Hematopoietic multipotent progenitor cell (in vitro differentiated cells): ENCODE results near the gene CABCOCO1. TPM values are rescaled to one million over a fixed set of nuclear protein-coding genes. Genes with fewer than 3 reads are reported as not detected.
A peak's percentile ranks its signal among the peaks of the same experiment; 100 is the strongest.
"Not testable (repeated sequence)": the region's sequence is repeated elsewhere in the genome, so short reads cannot be mapped to it uniquely, and the experiment has no call there.

Source experiments
- DNase-seq, 3 donors: peaks; one replicate each; pipeline ENCODE4 v3.0.0-alpha.2; 2011 to 2015; ENCODE audit warnings: low read depth in 2 of 3, low spot score in 2 of 3
- total RNA-seq: library from RNA; depleted of rRNA; stranded (reverse); fragments of >200 nt; gene quantifications from one replicate; pipeline ENCODE4 v1.2.3, GENCODE V29; 2012

The CABCOCO1 gene
- total RNA-seq, 1 donor, result not detected

DNA sequence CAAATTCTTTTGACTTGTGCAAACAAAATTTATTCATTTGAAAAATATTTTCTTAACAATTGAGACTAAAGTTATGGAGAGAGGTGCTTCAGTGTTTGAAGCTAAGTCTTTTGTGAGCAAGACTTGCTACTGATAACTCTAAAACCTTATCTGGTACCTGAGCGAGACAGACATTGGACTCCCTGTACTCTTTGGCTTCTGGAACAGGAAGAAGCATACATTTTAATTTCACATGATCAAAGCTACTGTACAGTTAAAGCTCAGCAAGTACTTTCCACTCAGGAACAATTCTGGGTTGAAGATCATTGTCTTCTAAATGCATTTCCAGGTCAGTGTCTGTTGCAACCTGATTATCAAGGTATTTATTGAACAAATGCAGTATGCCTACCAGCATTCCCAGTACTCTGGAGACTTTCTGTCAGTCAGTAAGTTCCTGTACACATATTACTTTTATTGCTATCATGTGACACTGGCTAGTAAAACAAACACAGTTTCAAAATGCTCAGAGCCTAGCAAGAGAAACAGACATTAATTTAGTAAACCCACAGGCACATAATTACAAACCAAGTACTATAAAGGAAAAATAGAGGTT, 42.4 kb downstream of the CABCOCO1 start:
- no peak for DNase-seq

DNA sequence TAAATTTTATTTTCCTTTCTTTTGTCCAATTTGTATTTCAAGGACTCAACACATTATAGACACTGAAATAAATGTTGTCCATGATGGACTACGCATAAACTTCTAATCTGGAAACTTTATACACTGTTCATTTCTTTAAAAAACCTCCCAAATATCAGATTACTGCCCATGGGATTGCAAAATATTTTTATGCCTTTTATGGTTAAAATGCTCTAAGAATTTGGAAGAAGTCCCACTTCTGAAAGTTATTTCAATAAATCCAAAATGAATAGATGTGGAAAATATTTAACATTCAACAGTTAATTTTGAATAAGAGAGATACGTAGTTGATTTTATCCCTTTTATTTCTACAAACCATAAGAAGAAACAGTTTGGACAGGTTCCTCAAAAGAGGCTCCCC, 46.1 kb downstream of the CABCOCO1 start:
- DNase-seq, result no peak

DNA sequence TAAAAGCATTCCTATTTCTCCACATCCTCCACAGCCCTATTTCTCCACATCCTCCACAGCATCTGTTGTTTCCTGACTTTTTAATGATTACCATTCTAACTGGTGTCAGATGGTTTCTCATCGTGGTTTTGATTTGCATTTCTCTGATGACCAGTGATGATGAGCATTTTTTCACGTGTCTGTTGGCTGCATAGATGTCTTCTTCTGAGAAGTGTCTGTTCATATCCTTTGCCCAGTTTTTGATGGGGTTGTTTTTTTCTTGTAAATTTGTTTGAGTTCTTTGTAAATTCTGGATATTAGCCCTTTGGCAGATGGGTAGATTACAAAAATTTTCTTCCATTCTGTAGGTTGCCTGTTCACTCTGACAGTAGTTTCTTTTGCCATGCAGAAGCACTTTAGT, 49.4 kb downstream of the CABCOCO1 start:
- not testable (repeated sequence) for DNase-seq

DNA sequence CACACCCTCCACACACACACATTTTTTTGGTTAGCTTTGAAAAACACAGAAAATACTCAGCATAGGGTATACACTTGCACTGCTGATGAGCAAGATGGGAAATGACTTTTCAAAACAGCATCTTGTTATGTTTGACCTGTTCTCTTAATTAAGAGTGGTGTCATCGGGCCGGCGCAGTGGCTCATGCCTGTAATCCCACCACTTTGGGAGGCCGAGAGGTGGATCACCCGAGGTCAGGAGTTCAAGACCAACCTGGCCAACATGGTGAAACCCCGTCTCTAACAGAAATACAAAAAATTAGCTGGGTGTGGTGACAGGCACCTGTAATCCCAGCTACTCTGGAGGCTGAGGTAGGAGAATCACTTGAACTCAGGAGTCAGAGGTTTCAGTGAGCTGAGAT, 56.7 kb downstream of the CABCOCO1 start:
- DNase-seq, result not testable (repeated sequence)

DNA sequence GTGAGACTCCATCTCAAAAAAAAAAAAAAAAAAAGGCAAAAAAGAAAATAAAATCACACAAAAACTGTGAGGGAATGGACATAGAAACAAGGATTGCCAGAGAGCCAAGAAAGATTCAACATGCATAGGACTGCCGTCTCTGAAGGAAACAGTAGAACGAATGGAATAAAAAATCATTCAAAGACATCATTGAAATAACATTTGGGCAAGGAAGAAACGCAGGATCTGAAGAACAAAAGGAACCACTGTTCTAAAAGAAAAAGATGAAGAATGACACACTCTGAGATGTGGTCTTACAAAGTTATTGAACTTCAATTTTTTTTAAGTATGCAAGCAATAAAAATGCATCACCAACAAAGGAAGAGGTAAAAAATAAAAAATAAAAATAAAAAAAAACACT, 57.2 kb downstream of the CABCOCO1 start:
- no peak for DNase-seq

DNA sequence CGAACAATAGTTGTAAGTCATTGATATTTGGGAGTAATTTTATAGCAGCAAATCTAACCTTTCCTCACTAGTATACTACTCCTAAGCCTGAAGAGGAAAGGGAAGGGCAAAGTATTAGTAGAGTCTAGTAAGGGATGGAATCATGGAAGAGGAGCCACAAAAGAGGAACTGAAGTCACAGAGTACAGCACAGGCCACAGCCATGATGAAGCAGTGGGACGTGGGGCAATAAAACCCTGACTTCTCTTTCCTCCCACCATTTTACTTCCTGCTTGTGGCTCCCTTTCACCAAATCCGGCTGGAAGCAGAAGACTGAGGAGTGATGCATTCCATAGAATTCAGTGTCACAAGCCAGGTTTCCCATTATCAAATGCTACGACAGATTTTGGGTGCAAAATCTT, 58.7 kb downstream of the CABCOCO1 start:
- DNase-seq, result no peak

DNA sequence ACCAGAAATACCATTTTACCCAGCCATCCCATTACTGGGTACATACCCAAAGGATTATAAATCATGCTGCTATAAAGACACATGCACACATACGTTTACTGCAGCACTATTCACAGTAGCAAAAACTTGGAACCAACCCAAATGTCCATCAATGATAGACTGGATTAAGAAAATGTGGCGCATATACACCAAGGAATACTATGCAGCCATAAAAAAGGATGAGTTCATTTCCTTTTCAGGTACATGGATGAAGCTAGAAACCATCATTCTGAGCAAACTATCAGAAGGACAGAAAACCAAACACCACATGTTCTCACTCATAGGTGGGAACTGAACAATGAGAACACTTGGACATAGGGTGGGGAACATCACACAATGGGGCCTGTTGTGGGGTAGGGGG, 62.5 kb downstream of the CABCOCO1 start:
- DNase-seq, result not testable (repeated sequence)

DNA sequence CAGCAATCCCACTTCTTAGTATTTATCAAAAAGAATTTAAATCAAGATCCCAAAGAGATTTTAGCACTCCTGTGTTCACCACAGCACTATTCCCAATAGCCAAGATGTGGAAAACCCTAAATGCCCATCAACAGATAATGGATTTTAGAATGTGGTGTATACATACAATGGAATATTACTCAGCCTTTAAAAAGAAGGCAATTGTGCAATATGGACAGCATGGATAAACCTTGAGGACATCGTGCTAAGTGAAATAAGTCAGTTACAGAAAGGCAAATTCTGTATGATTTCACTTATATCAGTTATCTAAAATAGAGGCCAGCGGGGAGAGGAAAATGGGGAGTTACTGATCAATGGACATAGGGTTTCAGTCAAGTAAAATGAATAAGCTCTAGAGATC, 66.9 kb downstream of the CABCOCO1 start:
- DNase-seq, result no peak

DNA sequence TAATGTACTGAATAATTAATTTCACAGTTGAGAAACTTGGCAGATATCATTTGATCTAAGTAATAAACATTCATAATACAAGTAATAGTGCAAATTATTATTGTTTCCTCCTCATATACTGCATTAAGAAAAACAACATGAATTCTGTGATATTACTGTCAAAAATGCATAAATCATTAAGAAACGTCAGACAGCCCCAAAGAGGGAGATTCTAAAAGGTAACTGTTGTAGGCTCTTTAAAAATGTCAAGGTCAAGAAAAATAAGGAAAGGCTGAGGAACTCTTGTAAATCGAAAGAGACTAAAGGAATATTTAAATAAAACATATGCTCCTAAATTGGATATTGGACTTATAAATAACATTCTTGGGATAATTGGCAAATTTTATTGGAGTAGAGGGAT, 67.9 kb downstream of the CABCOCO1 start:
- DNase-seq, result no peak

DNA sequence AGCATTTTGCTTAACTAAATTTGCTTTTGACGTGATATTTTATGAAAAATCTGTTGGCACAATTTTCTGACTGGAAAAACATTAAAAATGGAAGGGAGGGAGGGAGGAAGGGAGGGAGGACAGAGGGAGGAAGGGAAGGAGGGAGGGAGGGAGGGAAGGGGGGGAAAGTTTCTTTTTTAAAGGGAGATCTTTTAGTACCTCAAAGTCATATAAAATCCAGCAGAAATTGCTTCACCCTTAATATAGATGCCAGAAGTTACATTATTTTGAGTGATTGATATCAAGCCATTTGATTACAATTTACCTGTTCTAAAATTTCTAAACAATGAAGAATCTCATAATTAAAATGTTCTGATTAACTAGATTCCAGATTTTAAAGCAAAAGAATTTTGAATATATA, 68.9 kb downstream of the CABCOCO1 start:
- no peak for DNase-seq

DNA sequence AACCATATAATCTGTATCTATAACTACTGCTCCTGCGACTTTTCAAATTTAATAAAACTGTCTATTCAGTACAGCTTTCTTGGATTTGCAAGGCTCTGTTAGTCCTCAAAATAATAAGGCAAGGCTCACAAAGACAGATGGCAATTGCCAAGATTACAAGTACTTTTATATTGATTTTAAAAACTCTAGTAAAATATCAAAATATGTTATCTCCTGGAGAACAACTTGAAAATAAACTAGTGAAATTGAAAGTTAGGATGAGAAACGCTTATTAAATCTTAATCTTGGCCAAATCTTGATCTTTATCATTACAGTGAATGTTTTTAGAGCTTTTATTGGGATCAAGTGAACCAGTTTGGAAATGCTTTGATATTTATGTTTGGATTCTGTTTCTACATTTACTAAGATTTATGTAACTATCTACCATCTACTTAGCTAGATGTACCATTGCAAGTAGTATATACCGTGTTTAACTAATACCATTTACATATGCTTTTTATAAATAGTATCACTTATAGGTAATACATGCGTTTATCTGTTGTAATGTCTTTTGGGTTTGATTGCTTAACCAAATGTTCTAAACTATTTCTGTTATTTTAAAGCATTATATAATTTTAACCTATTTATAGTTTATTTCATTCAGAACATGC, 70.0 kb downstream of the CABCOCO1 start:
- DNase-seq, result no peak

DNA sequence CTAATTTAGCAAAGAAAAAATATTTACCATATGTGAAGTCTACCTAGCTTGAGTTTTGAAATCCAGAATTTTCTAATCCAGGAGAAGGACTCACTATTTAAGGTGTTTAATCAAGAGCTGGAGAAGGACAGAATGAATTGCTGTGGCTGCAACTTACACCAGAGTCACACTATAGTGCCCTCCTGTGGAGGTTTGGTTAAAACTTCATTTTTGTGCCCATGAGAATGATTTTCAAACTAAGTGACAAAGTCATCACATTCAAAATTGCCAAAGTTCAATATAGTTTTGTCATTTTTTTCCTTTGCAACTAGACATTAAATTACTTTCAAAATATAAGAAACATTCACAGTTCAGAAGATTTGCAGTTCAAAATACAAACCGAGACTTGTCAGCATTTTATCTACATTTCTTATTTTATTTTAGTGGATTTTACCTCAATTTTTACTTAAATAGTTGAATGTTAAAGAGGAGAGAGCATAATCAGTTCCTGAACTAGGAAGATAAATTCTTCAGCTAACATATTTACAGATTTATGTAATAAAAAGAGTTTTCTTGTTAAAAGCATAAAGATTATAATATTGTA, 70.7 kb downstream of the CABCOCO1 start:
- peak in 2 of 3 donors; percentile 40 to 67 for DNase-seq

DNA sequence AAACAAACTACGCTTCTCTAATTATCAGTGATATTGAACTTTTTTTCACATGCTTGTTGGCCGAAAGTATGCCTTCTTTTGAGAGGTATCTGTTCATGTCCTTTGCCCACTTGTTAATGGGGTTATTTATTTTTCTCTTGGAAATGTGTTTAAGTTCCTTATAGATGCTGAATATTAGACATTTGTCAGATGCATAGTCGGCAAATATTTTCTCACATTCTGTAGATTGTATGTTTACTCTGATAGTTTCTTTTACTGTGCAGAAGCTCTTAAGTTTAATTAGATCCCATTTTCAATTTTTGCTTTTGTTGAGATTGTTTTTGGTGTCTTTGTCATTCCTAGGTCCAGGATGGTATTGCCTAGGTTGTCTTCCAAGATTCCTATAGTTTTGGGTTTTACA, 73.2 kb downstream of the CABCOCO1 start:
- no peak for DNase-seq

DNA sequence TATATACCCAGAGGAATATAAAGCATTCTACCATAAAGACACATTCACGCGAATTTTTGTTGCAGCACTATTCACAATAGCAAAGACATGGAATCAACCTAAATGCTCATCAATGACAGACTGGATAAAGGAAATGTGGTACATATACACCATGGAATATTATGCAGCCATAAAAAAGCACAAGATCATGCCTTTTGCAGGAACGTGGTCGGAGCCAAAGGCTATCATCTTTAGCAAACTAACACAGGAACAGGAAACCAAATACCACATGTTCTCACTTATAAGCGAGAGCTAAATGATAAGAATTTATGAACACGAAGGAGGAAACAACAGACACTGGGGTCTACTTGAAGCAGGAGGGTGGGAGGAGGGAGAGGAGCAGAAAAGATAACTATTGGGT, 74.7 kb downstream of the CABCOCO1 start:
- DNase-seq, result not testable (repeated sequence)

DNA sequence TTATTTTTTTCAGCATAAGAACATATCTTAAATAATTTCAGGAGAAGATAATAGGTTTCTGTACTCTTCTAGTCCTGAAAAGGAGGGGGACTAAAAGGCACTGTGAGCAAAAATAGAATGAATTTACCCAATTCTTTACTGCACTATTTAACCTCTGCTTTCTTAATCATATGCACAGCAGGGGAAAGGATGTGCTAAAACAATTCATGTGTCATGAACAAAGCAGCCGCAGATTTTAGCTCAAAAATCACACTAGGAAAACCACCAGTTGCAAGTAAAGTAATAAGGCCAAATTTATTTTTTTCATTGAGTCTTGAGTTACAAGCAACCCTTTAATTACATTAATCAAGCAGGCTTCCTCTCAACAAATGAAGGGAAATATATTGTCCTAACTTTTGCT, 80.1 kb downstream of the CABCOCO1 start:
- no peak for DNase-seq

DNA sequence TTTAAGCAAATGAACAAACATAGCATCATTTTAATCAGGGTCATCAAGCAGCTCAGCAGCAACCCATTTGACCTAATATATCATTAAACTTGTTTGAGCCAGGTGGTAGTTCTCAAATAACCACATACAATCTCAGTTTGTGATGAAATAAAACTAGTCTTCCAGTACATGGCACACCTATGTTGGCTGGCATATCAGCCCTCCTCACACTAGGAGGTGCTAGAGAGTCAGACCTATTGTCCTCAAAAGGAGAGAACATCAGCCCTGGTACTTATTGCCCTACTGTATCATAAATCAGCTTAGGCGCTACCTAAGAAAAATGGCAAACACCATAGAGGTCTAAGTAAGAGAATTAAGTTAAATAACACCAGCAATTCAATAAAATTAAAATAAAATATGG, 81.7 kb downstream of the CABCOCO1 start:
- DNase-seq, result no peak

DNA sequence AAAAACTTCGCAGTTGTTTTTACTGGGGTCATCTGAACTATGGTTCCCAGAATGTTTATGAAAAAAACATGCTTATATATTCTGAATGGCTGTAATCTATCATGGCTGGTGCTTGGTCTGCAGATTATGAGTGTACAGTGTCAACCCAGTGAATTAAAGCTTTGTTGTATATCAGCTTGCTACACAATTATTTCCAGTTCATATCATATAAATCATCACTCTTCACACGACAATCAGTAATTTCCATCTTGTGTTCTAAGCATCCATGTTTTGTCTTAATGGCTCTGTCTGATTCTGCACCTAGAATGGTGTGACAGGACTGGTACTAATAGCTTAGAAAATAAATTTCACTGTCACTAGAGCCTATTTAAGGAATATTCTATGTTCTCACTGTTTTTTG, 83.6 kb downstream of the CABCOCO1 start:
- DNase-seq, result no peak

DNA sequence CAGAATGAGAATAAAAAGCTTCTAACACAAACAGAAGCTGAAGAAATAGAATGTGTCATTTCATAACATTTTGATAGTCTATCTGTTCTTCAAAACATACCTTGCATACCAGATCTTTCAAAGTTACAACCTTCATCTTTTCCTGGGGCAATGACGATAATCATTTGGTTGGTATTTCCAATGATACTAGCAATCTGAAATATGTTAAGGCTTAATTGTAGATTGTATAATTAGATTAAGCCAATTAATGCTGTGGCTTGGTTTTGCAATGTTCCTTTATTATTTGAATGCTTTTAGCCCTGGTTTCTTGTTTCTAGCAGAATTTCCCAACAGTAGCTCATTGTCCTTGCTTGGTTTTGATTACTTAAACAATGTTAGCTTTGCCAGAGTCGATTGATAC, 84.6 kb downstream of the CABCOCO1 start:
- no peak for DNase-seq

DNA sequence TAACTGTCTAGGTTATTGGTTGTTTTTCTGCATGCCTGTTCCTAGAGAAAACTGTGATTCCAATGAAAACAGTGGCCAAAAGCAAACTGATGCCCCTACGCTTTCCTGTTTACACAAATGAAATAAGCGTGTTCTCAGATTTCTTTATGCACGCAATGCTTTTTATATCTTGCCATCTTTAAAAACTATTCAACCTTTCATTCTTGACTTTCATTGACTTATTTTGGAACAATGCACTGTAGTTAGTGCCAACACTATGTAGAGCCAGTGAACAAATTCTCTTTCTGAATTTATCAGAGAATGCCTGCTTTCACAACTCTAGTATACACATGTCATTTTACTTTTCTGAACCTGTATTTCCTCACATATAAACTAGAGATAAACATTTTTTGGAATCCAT, 86.6 kb downstream of the CABCOCO1 start:
- DNase-seq, result no peak

DNA sequence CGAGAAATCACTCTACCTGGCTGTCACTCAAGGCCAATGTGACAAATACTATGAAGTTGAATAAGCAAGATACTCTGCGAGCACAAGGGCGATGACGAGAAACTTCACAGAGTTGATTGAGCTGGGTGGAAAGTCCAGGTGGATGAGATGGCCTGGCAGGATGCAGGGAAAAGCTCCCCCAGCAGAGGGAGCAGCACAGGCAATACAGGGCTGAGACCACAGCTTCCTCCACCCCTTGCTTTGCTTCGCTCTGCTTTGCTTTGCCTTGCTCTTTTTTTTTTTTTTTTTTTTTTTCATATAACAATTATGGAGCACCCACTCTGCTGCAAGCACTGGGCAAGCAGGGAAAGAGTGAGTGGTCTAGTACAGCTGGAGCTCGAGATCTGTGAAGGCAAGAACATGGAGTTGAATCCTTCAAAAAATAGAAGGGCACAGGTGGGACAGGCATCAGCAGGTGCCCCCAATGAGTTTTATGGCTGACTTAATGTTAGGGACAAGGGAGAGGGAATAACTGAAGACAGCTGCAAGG, 88.3 kb downstream of the CABCOCO1 start:
- peak; percentile 23 to 85 (median 78) for DNase-seq

DNA sequence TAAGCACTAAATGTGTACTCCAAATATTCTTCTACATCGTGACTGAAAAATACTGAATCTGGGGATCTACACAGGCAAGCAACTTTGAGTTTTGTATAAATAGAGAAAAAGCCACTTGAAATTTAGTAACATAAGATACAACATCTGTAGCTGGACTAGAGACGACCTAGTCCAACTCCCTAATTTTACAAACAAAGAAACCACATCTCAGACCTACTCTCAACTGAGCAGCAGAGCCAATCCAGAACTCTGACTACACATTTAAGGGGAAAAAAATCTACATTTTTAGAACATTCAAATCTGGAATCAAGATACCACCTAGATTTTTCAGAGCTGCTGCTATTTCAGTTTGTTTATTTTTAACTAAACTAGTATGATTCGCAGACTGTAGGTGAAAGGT, 88.9 kb downstream of the CABCOCO1 start:
- DNase-seq, result no peak
